K562 (cell line): ENCODE measurements around the gene PLAA. TPM values are rescaled to one million over a fixed set of nuclear protein-coding genes. Genes with fewer than 3 reads are reported as not detected.
A peak's percentile ranks its signal among the peaks of the same experiment; 100 is the strongest.

Experiments used
- ATAC-seq: fragments of 200-7000 bp; cut with Tn5 transposase; 3 replicates; pipeline ENCODE4 v1.9.1; 2020; ENCODE audit warnings: moderate library complexity
- BruUV-seq: library from RNA; stranded (reverse); fragments of 400-500 nt; replicated peaks from 2 replicates; lab custom pipeline; 2021; lab: Mats Ljungman, UMichigan
- CTCF ChIA-PET: fragments of 300-600 bp; formaldehyde crosslinking; extraction: SDS; loops from one replicate; lab custom pipeline; 2021; ENCODE audit warnings: low intra/inter-chr PET ratio; lab: Yijun Ruan, JAX
- POLR2A ChIA-PET: fragments of 300-600, 350-650 bp; sonication (Branson Sonifier 250); formaldehyde crosslinking; extraction: SDS; loops from one replicate; lab custom pipeline; 2021; ENCODE audit warnings: antibody characterized with exemption, inconsistent platforms; lab: Yijun Ruan, JAX
- DNase-seq, 4 experiments: peaks; one replicate each; pipeline versions ENCODE4 v3.0.0 to v3.0.0-alpha.2; 2011 to 2018; ENCODE audit warnings: low spot score in 3 of 4, mixed read lengths in 3 of 4; ENCODE audit errors: extremely low read depth in 1 of 4
- FAIRE-seq: peaks from 2 replicates; lab custom pipeline; 2011; peaks lifted over from hg19 to GRCh38; lab: Jason Lieb, UNC
- H2AFZ ChIP-seq: 2 replicates; pipeline ENCODE4 v1.6.0; 2011; ENCODE audit warnings: low read depth, low read length, control low read depth, inconsistent platforms
- H3K27ac ChIP-seq: fragments of 200-600 bp; 3 replicates; pipeline ENCODE4 v1.8.0; 2011; ENCODE audit warnings: low read depth, mild to moderate bottlenecking, control low read depth, inconsistent platforms, low read length, moderate library complexity, mixed read lengths; ENCODE audit errors: extremely low read depth
- H3K27me3 ChIP-seq, 2 experiments: fragments of 300-600 bp in 1 of 2; 2 replicates in 1 of 2; 3 replicates in 1 of 2; pipeline versions ENCODE4 v1.6.0 to v1.8.0; 2011; ENCODE audit warnings: inconsistent platforms in 2 of 2, low read length in 2 of 2, mild to moderate bottlenecking in 1 of 2, mixed read lengths in 1 of 2, moderate library complexity in 1 of 2; ENCODE audit not compliant: control insufficient read depth in 2 of 2, insufficient read depth in 2 of 2
- H3K36me3 ChIP-seq: fragments of 300-600 bp; 3 replicates; pipeline ENCODE4 v1.8.0; 2011; ENCODE audit warnings: mild to moderate bottlenecking, low read length, inconsistent platforms; ENCODE audit not compliant: control insufficient read depth, insufficient read depth
- H3K4me1 ChIP-seq, 2 experiments: fragments of 200-600 bp in 1 of 2; replicated peaks in 1 of 2; 2 replicates in 1 of 2; 3 replicates in 1 of 2; pipeline versions ENCODE4 v1.5.1 to v1.8.0; 2011; ENCODE audit warnings: inconsistent platforms in 2 of 2, low read length in 2 of 2, mild to moderate bottlenecking in 1 of 2, mixed read lengths in 1 of 2, moderate library complexity in 1 of 2; ENCODE audit not compliant: control insufficient read depth in 2 of 2, insufficient read depth in 2 of 2
- H3K4me2 ChIP-seq: 2 replicates; pipeline ENCODE4 v1.6.1; 2011; ENCODE audit warnings: low read length, control low read depth, inconsistent platforms, mixed read lengths; ENCODE audit not compliant: insufficient read depth
- H3K4me3 ChIP-seq: fragments of 200-600 bp; sonication (generic), shearing (Covaris generic); 2 replicates; pipeline ENCODE4 v1.5.1; 2016; ENCODE audit warnings: control low read depth, inconsistent platforms
- H3K79me2 ChIP-seq: fragments of 200-600 bp; 3 replicates; pipeline ENCODE4 v1.8.0; 2011; ENCODE audit warnings: low read length, inconsistent platforms; ENCODE audit not compliant: control insufficient read depth, insufficient read depth
- H3K9ac ChIP-seq, 2 experiments: 2 replicates each; pipeline versions ENCODE4 v1.6.0 to v1.6.1; 2011; ENCODE audit warnings: low read depth in 2 of 2, low read length in 2 of 2, control low read depth in 1 of 2, inconsistent platforms in 1 of 2, mild to moderate bottlenecking in 1 of 2, mixed read lengths in 1 of 2; ENCODE audit not compliant: insufficient read depth in 1 of 2
- H3K9me1 ChIP-seq: one replicate; pipeline ENCODE4 v1.6.0; 2011; ENCODE audit warnings: inconsistent platforms, mild to moderate bottlenecking, low read length, moderate library complexity; ENCODE audit not compliant: control insufficient read depth, insufficient read depth
- H3K9me3 ChIP-seq: replicated peaks from 2 replicates; pipeline ENCODE4 v1.5.1; 2011; ENCODE audit warnings: low read depth, low read length, inconsistent platforms; ENCODE audit not compliant: control insufficient read depth, insufficient read depth
- H4K20me1 ChIP-seq: replicated peaks from 2 replicates; pipeline ENCODE4 v1.6.1; 2011; ENCODE audit warnings: low read length, inconsistent platforms, mixed read lengths; ENCODE audit not compliant: control insufficient read depth, insufficient read depth
- MAFG ChIP-seq: fragments of 450-650 bp; conservative IDR thresholded peaks from 2 replicates; pipeline ENCODE4 v1.6.1; 2016; ENCODE audit warnings: missing genetic modification characterization, missing compliant biosample characterization
- MEIS2 ChIP-seq: fragments of 450-650 bp; IDR thresholded peaks from 2 replicates; pipeline ENCODE4 v1.6.1; 2014; ENCODE audit warnings: mild to moderate bottlenecking; ENCODE audit not compliant: partially characterized antibody
- MTA2 ChIP-seq: fragments of 450-650 bp; IDR thresholded peaks from 2 replicates; pipeline ENCODE4 v1.6.1; 2016; ENCODE audit warnings: low read depth
- PYGO2 ChIP-seq: fragments of 450-650 bp; IDR thresholded peaks from 2 replicates; pipeline ENCODE4 v1.6.1; 2016; ENCODE audit warnings: mild to moderate bottlenecking, missing genetic modification characterization, moderate library complexity, missing compliant biosample characterization
- XRCC5 ChIP-seq: fragments of 200-400 bp; formaldehyde crosslinking; IDR thresholded peaks from 2 replicates; pipeline ENCODE4 v1.6.1; 2017; ENCODE audit warnings: low read depth, mild to moderate bottlenecking, low read length
- ZNF316 ChIP-seq: fragments of 450-650 bp; IDR thresholded peaks from 2 replicates; pipeline ENCODE4 v1.6.1; 2016
- WGBS: fragments of 100-300 bp; shearing (Covaris generic); methylation state at CpG from one replicate; pipeline ENCODE4 v1.1.6; 2016; ENCODE audit warnings: low coverage, mixed read lengths; ENCODE audit not compliant: insufficient coverage; ENCODE audit errors: missing lambda C conversion rate; 5-methylcytosine and 5-hydroxymethylcytosine counted together
- in situ Hi-C: fragments of 300-500 bp; cut with MboI; formaldehyde crosslinking; loops from 4 replicates; pipeline ENCODE4 v1.15.0; 2018; ENCODE audit warnings: inconsistent platforms, mixed read lengths
- intact Hi-C: fragments of 100-400 bp; cut with micrococcal nuclease; formaldehyde crosslinking; loops from 2 replicates; pipeline ENCODE4 v1.14.2; 2022
- polyA plus RNA-seq, 8 experiments: library from polyadenylated mRNA; depleted of rRNA in 4 of 8; stranded (reverse) in 5 of 8; unstranded in 3 of 8; fragments of >200 nt; fragmentation: Nextera tagmentation in 2 of 8; fragmentation: Illumina TruSeq in 1 of 8; extraction: Ambion mirVana in 2 of 8; extraction: Trizol in 1 of 8; gene quantifications; 2 replicates each; pipeline versions ENCODE4 v1.2.1 to v1.2.3, GENCODE V29; 2011 to 2014; ENCODE audit warnings: inconsistent platforms in 1 of 8, missing spikeins in 1 of 8
- total RNA-seq, 7 experiments: library from RNA; depleted of rRNA in 6 of 7; stranded (reverse); fragments of >200 nt in 6 of 7; fragmentation: Illumina TruSeq in 2 of 7; extraction: Trizol in 2 of 7; gene quantifications; 2 replicates each; pipeline versions ENCODE4 v1.2.1 to v1.2.3, GENCODE V29; 2011 to 2021; ENCODE audit warnings: low replicate concordance in 1 of 7

The PLAA gene
- total and polyA plus RNA-seq, 9 of the 15 experiments (the other 6 are each of a cell fraction or from before 2014, with no cell fraction given): 3.5 to 20.7 (median 16.6) TPM

GRCh38 chr9:26946753-26947727 lies at the start of gene PLAA (continued):
- TF ChIP-seq PYGO2: no peak
- no peak for TF ChIP-seq MTA2
- peak; percentile 35 for TF ChIP-seq MEIS2

GRCh38 chr9:26995810-26996209 lies 48.8 kb upstream of the PLAA start:
- ChIA-PET CTCF (no interaction called here), POLR2A (no interaction called here)
- Histone ChIP-seq H3K9me3 (no peaks in the 10 kb centered on the region), H3K9ac (no peak overlapping the region), H3K27me3 (no peaks in the 10 kb centered on the region), H3K4me1 (no peaks in the 10 kb centered on the region), H2AFZ (no peak overlapping the region), H3K27ac (no peak overlapping the region), H3K9me1 (no peaks in the 10 kb centered on the region), H3K4me3 (no peak overlapping the region), H4K20me1 (no peaks in the 10 kb centered on the region), H3K4me2 (no peak overlapping the region), H3K79me2 (no peaks in the 10 kb centered on the region)
- intact Hi-C loops (no loop called here), in situ Hi-C loops (no loop called here)
- WGBS: 13% methylated on average over 2 of the region's 2 CpGs
- no TSS peak for BruUV-seq
- DNase-seq: no peak
- no peak for FAIRE-seq
- no peak for ATAC-seq
- peak; percentile 57 for TF ChIP-seq ZNF316
- 0 out of 2 replicates have a peak, but pooled peaks have one; percentile 25 for TF ChIP-seq MAFG (tag)
- TF ChIP-seq XRCC5: no peak
- TF ChIP-seq, all 486 proteins: peak for 2
- H3K36me3 ChIP-seq: no peaks in the 10 kb centered on the region
